Left kidney (tissue), 8 donors: Measurements from ENCODE around the gene HYAL4. TPM values are rescaled to one million over a fixed set of nuclear protein-coding genes. Genes with fewer than 3 reads are reported as not detected.
"Not testable (repeated sequence)": the region's sequence is repeated elsewhere in the genome, so short reads cannot be mapped to it uniquely, and the experiment has no call there.

Source experiments
- DNase-seq: peaks from one replicate; pipeline ENCODE4 v3.0.0-alpha.2; 2013
- long read RNA-seq, 8 donors: transcript quantifications; one replicate each; lab custom pipeline, GENCODE V29; 2026
- polyA plus RNA-seq: library from polyadenylated mRNA; unstranded; fragments of 120-200 nt; gene quantifications from one replicate; pipeline ENCODE4 v1.2.1, GENCODE V29; 2013; ENCODE audit not compliant: insufficient read length

The HYAL4 gene
- 0.86 TPM for polyA plus RNA-seq
- long read RNA-seq, donor 1, result 0 reads
- long read RNA-seq, donor 2, result 0 reads
- long read RNA-seq, donor 3, result 0 reads
- long read RNA-seq, donor 4, result 0 reads
- long read RNA-seq, donor 5, result 0 reads
- long read RNA-seq, donor 6, result 0 reads
- long read RNA-seq, donor 7, result 0 reads
- long read RNA-seq, donor 8, result 0 reads

- no peak for DNase-seq
Measured at GRCh38 chr7:123844712-123845219, at the start of gene HYAL4. Gene HYAL4, plus strand, starts transcription at chr7:123845169. Its CDS starts 23,105 bp downstream, at chr7:123868274.

- DNase-seq, result no peak
Measured at GRCh38 chr7:123795917-123796316, 49.1 kb upstream of the HYAL4 start.

GRCh38 chr7:123796568-123796967 is 48.4 kb upstream of the HYAL4 start:
- DNase-seq, result no peak

GRCh38 chr7:123797673-123798531 is 47.1 kb upstream of the HYAL4 start:
- peak; percentile 60 for DNase-seq

GRCh38 chr7:123798532-123799188 is 46.3 kb upstream of the HYAL4 start:
- DNase-seq, result no peak

GRCh38 chr7:123802249-123802648 is 42.7 kb upstream of the HYAL4 start:
- no peak for DNase-seq

- no peak for DNase-seq
Measured at GRCh38 chr7:123805287-123805686, 39.7 kb upstream of the HYAL4 start.

- DNase-seq, result no peak
Measured at GRCh38 chr7:123809471-123809870, 35.5 kb upstream of the HYAL4 start.

- DNase-seq, result no peak
Measured at GRCh38 chr7:123811056-123811455, 33.9 kb upstream of the HYAL4 start.

GRCh38 chr7:123816916-123817315 is 28.1 kb upstream of the HYAL4 start:
- DNase-seq, result no peak

- DNase-seq, result no peak
Measured at GRCh38 chr7:123819001-123819400, 26.0 kb upstream of the HYAL4 start.

GRCh38 chr7:123819795-123820194 is 25.2 kb upstream of the HYAL4 start:
- not testable (repeated sequence) for DNase-seq

GRCh38 chr7:123820864-123821263 is 24.1 kb upstream of the HYAL4 start:
- DNase-seq, result no peak

- DNase-seq, result no peak
Measured at GRCh38 chr7:123821320-123821719, 23.6 kb upstream of the HYAL4 start.

- no peak for DNase-seq
Measured at GRCh38 chr7:123823898-123824753, 20.8 kb upstream of the HYAL4 start.

- DNase-seq, result no peak
Measured at GRCh38 chr7:123824754-123825067, 20.3 kb upstream of the HYAL4 start.

GRCh38 chr7:123828805-123829204 is 16.2 kb upstream of the HYAL4 start:
- DNase-seq, result no peak

- DNase-seq, result no peak
Measured at GRCh38 chr7:123836656-123837055, 8.3 kb upstream of the HYAL4 start.

- DNase-seq, result not testable (repeated sequence)
Measured at GRCh38 chr7:123839106-123839505, 5.9 kb upstream of the HYAL4 start.

- not testable (repeated sequence) for DNase-seq
Measured at GRCh38 chr7:123844142-123844541, 827 bp upstream of the HYAL4 start.

- DNase-seq, result no peak
Measured at GRCh38 chr7:123845823-123846216, 851 bp downstream of the HYAL4 start.
